HG02970 (cell line): ENCODE measurements around the gene NAP1L5.

ENCODE experiments used
- ATAC-seq: cut with Tn5 transposase; IDR thresholded peaks from one replicate; pipeline ENCODE4 v1.9.1; 2021; ENCODE audit warnings: mild to moderate bottlenecking, moderate library complexity, moderate number of reproducible peaks; ENCODE audit not compliant: unreplicated experiment, low FRiP score

The NAP1L5 gene

DNA sequence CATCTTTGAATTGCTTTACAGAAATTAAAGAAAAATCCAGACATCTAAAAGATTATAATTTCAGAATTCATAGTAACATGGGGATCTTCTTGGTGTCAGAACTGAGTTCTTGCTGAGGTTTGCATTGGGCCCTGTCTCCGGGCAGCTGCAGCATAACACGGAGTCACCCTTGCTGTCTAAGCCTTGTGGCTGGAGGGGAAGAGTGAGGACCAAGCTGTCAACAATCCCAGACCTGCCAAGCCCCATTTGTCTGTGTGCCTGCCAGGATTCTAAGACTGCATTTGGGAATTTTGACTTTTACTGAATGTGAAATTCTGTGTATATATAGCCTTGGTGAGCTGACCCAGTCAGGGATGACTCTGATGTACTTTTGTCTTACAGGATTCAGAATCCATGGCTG lies 25.2 kb upstream of the NAP1L5 start:
- ATAC-seq, result no peak

GRCh38 chr4:88722276-88722780 lies 24.7 kb upstream of the NAP1L5 start:
- no peak for ATAC-seq

DNA sequence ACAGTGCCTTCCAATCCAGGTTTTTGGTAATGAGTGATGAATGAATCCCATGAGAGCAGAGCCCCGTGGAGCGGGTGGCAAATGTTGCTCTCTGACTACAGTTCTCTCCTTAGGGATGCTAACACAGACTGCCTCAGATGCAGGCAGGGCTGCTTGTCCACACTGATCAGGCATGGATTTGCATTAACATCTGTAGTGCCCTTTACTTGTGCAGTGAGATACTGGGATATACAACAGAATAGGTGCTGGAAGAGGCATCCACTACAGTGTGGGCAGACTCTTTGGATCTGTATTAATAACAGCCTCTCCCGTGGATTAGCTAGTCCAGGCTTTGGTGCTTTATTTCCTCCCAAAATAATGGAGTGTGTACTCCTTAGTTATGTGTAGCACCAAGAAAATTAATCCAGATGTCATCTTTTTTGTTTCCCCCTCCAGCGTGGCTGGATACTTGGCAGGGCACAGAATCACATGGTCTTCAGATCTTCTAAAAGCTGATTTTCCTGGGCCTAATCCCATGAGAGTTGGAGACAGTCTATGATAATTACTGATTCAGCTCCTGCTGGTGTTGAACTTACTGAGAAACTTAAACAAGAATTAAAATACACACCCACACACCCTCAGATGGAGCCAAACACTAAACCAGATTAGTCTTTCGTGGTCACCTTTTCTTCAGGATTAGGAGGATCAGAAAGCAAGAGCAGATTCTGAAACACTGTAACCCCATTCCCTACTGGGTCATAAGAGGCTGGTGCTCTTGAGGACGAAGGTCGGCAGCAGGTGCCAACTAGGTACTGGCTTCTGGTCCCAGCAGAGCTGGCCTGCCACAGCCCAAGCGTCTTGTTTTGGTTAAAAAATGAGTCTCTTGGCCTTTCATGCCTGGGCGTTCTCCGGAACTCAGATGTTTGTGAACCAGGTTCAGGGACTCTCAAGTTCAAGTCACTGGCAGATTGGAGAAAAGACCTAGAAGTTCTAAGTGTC lies 23.1 kb upstream of the NAP1L5 start:
- no peak for ATAC-seq

- ATAC-seq, result no peak
These were observed 21.8 kb upstream of the NAP1L5 start for GRCh38 chr4:88719381-88719780.

- no peak for ATAC-seq
These were observed 20.5 kb upstream of the NAP1L5 start for GRCh38 chr4:88718098-88718497.

GRCh38 chr4:88713782-88714181 lies 16.2 kb upstream of the NAP1L5 start:
- no peak for ATAC-seq

DNA sequence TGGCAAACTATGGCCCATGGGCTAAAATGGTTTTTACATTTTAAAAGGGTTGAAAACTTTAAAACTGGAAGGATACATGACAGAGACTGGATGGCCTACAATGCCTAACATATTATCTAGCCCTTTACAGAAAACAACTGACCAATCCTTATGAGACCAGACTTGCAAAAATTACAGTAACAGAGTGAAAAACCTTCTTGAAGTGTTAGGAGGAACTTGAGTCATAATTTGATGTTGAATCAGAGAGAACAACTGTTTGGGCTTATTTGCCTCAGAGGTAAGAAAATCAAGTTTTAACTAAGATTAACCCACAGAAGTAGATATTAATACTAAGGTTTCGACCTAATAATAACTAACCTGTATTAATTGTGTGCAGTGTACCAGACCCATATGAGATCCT lies 12.4 kb upstream of the NAP1L5 start:
- ATAC-seq, result no peak

DNA sequence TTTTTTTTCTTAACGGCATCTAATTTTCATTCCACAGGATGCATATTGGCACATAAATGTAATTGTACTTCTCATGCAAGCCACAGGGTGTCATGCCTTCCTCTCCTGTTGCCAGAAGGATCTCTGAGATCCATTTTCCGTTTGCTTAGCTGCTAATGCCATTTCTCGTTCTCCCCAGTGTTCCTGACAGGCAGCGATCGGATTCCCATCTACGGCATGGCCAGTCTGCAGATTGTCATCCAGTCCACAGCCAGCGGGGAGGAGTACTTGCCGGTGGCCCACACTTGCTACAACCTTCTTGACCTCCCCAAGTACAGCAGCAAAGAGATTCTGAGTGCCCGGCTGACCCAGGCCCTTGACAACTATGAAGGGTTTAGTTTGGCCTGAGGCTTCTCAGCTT lies 8.9 kb upstream of the NAP1L5 start:
- no peak for ATAC-seq

DNA sequence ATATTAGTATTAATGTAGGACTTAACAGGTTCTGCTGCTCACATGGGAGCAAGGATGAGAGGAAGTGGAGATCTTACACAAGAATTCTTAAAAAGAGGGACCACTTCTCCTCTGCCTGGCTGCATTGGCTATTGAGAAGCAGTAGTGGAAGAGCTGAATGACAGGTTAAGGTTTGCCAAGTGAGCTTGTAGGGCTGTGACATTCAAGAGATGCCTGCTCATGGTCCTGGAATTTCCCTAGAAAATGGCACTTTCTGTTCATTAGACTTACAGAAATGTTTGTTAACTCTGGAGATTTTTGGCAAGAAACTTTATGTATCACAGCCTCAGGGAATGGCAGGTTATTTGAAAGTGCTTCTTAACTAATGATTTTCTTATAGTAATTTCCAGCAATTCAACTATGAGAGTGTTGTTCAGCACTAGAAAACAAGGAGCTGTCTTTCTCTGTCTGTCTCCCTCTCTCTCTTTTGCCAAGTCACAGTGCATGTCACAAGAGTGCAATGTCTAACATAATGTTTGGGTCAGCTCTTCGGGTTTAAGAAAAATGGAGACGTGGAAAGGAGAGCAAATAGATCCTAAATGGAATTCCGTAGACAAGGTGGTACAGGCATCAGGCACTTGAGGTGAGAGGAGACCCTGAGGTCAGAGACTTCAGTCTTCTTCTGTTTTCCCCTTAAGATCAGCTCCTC lies 8.3 kb upstream of the NAP1L5 start:
- no peak for ATAC-seq

DNA sequence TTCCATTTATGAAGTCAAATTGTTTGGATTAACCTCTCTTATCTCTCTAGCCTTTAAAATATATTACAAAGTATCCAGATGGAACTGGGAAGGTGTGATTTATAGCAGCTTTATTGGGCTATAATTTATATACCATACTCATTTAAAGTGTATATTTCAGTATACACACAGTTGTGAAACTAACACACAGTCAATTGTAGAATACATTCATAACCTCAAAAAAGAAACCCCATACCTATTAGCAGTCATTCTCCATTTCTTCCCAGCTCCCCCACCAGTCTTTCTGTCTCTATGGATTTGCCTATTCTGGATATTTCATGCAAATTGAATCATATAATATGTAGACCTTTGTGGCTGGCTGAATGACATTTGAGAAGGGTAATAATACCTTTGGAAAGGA lies 7.6 kb upstream of the NAP1L5 start:
- ATAC-seq, result no peak

- ATAC-seq, result no peak
These were observed 5.2 kb upstream of the NAP1L5 start for GRCh38 chr4:88702782-88703181.

- ATAC-seq, result no peak
These were observed 890 bp upstream of the NAP1L5 start for GRCh38 chr4:88698519-88698918.

DNA sequence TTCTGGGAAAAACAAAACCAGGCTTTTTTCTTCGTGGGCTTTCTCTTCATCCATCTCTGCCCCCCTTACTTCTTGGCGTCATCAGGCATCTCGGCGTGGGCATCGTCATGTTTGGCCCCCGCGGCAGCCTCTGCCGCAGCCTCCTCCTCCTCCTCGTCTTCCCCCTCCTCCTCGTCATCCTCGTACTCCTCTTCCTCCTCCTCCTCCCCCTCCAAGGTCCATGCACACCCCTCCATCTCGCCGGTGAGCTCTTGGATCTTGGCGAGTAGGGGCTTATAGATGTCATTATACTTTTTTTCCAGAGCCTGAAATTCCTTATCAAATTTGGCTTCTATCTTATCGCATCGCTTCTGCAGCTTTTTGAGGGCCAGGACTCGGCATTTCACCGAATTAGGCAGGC lies 488 bp downstream of the NAP1L5 start:
- ATAC-seq, result no peak

- no peak for ATAC-seq
These were observed 999 bp downstream of the NAP1L5 start for GRCh38 chr4:88696630-88697029.

GRCh38 chr4:88693792-88694191 lies 3.8 kb downstream of the NAP1L5 start:
- ATAC-seq, result no peak

DNA sequence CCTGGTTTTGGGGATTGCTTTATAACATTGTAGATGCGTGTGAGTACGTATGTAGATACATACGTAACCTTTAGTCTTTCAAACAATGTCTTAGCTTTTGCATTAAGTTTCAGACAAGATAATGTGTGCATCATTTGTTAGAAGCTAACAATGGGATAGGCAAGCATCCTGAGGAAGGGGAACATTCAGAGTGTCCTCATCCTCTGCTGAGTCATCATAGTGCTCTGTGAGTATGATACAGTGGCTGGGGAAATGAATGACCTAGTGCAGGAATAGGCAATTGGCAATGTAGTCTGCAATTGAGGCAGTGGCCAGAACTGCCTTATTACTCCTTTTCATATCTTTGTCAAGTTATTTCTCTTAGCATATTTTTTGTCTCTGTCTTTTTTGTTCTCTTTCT lies 7.3 kb downstream of the NAP1L5 start:
- ATAC-seq, result no peak

GRCh38 chr4:88681209-88681608 lies 16.4 kb downstream of the NAP1L5 start:
- ATAC-seq, result no peak

GRCh38 chr4:88675543-88675942 lies 22.1 kb downstream of the NAP1L5 start:
- ATAC-seq, result no peak

- ATAC-seq, result no peak
These were observed 22.6 kb downstream of the NAP1L5 start for GRCh38 chr4:88674979-88675378.

DNA sequence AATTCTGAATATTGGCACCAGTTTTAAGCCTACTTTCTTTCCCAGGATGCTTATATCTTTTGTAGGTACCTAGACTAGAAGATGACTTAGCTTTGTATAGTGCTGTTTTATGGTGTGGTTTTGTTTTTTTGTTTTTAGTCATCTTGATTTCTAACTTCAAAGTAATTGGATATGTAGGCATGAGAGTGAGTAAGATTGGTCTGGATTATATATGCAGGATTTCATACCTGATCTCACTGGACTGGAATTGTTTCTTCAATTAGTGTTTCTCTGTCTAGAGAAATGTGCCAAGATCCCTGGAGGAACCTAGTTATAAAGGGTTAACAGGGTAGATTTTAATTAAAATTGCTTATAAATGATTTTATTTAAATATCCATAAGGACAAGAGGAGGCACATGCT lies 23.1 kb downstream of the NAP1L5 start:
- ATAC-seq, result no peak

- no peak for ATAC-seq
These were observed 23.7 kb downstream of the NAP1L5 start for GRCh38 chr4:88673886-88674285.

GRCh38 chr4:88672987-88673386 lies 24.6 kb downstream of the NAP1L5 start:
- ATAC-seq, result no peak
